NCI-H1694 (cell line): ENCODE measurements around the gene ARL4A.
"Not testable (repeated sequence)": the region's sequence is repeated elsewhere in the genome, so short reads cannot be mapped to it uniquely, and the experiment has no call there.

Source experiments
- DNase-seq: peaks from one replicate; lab custom pipeline; 2025; lab: John Stamatoyannopoulos, UW

Gene ARL4A

DNA sequence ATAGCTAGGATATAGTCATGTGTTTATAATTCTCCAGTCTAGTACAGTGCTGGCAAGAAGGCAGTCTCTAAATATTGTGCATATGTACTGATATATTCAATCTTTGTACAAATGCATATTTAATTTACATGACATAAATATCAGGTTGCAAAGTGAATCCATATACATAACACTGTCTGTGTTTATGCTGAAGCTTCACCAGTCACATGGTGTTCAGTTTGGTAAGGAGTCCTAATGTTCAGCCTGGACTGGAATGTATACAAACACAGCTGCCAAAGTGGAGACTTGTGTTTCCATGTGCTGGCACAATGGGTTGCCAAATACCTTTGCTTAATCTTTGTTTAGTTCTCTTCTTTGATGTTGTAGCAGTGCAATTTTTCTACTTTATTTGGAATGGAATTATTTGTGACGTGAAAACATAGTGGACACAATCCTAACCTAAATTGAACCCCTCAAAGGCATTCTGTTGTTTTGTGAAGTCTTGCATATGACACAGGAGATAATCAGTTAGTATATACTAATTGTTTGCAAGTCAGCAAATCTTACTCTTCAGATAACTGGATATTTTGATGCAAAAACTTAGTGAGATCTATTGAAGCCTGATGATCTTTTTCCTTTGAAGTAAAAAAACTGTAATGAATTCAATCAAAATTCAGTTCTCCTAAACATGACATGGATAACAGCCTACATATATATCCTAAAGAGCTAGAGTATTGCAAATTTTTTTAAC is 17.3 kb upstream of the ARL4A start:
- DNase-seq: no peak

DNA sequence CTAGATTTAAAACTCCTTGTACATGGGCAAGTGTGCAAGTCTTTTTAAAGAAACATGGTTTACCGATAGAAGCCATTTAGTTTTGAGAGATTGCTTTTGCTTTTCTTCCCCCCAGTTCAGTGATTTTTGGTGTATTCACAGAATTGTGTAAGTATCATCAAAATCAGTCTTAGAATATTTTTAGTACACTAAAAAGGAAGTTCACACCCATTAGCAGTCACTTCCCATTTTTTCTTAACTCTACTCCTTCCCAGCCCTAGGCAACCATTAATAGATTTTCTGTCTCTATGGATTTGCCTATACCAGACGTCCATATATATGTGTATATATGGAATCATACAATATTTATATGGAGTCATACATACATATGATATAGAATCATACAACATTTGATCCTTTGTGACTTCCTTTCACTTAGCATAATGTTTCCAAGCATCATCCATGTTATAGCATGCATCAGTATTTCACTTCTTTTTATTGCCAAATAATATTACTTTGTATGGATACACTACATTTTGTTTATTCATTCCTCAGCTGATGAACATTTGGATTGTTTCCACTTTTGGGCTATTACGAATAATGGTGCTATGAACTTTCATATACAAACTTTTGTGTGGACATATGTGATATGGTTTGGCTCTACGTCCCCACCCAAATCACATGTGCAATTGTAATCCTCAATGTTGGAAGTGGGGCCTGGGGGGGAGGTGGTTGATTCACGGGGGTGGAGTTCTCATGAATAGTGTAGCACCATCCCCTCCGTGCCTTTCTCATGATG is 16.5 kb upstream of the ARL4A start:
- DNase-seq: no peak

DNA sequence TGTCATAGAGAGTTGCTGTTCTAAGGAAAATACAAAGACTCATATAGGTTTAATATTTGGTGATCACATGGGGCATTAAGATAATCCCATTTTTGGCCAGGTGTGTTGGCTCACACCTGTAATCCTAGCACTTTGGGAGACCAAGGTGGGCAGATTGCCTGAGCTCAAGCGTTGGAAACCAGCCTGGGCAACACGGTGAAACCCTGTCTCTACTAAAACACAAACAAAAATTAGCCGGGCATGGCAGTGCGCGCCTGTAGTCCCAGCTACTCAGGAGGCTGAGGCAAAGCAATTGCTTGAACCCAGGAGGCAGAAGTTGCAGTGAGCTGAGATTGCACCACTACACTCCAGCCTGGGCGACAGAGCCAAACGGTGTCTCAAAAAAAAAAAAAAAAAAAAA is 14.0 kb upstream of the ARL4A start:
- not testable (repeated sequence) for DNase-seq

DNA sequence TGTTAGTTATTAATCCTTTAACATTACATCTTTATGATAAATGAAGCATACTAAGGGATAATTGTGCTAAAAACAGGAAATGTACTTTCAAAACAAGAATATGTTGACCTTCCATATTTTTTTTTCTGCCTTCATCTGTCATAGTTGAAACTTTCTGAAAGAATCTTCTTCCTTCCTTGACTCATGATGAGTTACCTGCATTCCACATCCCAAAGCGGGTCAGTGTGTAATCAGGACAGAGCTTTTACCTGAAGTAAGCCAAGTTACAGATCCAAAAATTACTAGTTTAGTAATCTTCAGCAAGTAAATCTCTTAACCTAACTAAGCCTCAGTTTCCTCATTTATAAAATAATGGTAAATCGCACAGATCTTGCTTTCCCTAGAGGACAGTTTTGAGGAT is 13.4 kb upstream of the ARL4A start:
- no peak for DNase-seq

DNA sequence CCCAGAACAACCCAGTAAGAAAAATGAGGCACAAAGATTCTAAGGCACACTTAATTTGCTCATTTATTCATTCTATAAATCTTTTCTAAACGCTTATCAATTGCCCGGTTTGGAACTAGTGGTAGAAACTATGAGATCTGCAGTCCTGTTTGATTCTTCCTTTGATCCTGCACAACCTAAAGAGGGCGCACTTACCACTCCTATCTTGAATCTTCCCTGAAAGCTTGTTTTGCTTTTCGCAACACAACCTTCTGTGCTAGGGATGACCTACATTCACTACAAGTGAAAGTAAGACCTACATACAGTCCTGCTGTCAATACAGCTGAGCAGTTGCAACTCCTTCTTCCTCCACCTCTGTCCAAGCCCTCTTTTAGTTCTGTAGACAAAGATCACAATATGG is 12.6 kb upstream of the ARL4A start:
- no peak for DNase-seq

DNA sequence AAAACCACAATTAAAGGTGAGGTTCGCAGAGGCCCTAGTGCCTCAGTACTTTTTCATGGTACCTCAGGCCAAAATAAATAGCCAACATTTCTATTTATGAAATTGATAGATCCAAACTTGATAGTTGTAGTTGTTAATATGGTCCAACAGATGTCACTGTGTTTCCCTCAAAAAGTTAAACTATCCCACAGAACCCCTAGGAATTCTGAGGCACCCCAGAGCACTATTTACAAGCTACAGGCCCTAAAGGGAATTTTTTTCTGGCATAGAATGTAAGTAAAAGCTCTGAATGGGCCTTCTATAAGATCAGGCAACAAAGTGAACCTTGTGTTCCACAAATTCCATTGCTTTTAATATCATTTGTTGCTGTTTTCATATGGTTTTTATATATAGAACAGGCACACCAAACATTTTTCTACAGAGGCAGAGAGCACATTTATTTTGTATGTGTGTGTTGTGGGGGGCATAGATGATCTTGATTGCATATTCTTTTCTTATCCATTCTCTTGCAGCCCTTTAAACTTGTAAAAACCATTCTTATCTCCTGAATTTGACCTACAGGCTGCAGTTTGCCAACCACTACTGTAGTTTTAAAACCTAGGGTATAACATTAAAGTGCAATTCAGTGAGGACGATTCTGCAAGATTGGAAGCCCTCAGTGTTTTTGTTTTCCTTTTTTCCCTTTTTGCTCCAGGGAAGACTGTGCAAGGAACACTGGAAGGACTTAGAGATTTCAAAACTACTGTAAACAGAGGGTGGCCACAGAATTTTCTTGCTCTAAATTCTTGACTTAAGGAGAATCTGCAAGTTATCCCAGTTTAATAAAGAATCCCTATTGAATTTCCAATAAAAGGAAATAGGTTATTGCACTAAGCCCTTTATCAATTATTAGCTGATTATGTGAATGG is 3.5 kb upstream of the ARL4A start:
- no peak for DNase-seq

DNA sequence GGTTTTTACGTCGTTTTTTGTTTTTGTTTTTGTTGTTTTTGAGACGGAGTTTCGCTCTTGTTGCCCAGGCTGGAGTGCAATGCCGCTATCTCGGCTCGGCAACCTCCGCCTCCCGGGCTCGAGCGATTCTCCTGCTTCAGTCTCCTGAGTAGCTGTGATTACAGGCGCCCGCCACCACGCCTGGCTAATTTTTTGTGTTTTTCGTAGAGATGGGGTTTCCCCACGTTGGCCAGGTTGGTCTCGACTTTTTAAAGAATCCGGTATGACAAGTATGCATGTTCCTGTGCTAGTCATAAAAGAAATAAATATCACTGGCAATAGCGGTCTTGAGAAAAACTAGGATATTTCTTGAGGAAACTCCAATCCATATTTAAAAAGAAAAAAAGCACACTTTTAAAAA is 2.7 kb upstream of the ARL4A start:
- no peak for DNase-seq

DNA sequence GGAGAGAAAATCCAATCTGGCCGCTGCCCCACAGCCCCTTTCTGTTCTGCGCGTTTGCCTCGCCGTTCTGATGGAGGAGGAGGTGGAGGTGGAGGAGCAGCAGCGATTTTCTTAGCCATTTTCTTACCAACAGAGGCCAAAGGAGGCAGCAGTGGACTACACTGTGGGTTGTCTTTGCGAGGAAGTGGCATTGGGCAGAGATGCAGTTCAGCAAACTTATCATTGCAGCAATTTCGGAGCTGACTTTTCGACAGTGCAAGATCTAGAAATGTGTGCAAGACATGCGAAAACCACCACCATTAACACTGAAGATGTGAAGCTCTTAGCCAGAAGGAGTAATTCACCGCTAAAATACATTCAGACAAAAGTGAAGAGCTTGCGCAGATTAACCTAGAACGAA is 1.9 kb upstream of the ARL4A start:
- no peak for DNase-seq

DNA sequence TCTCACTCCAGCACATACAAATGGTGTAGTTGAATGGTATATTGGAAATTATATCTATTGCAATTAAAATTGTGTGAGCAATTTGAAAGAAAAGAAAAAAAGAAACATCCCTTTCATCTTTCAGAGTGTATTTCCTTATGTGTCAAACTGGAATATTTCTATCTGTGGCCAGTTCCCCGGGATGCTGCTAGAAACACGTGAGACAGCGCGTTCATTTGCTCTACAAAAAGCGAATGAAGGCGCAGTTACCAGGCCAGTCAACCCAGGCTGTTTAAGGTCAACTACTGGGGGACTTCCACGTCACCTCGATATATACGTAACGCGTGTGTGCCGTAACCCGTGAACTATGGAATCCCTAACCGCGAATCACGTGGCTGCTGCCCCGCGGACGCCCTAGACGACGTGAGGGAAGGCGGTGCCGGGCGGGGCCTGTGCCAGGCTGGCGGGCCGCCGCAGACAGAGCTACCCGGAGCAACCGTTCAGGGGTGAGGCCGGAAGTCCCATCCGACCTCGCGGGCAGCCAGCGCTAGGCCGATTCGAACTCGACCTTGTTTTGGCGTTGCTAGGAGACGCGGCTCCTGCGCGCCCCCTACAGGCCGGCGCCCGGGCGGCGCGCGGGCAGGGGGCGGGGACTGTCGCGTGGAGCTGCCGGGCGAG is 1.1 kb upstream of the ARL4A start:
- DNase-seq: peak; percentile 31

DNA sequence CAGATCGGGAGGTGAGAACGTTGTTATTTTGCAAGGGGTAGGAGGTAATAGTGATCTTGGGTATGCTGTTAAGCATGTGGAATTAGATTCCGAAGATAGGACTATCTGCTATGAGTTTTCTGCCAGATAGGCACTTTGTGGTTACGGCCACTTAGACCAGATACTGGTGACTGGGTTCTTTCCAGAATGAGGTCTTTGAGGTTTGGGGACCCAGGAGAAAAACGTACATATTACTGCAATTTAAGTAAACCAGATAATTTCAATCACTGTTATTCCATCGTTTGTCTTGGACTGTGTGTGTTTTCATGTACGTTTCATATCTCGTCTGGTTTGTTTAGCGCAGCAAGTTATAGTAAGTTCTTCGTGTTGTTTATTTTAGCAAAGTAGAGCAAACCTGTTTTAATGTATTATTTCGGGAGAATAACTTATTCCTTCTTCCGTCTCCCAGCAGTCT is 312 bp downstream of the ARL4A start:
- DNase-seq: no peak

DNA sequence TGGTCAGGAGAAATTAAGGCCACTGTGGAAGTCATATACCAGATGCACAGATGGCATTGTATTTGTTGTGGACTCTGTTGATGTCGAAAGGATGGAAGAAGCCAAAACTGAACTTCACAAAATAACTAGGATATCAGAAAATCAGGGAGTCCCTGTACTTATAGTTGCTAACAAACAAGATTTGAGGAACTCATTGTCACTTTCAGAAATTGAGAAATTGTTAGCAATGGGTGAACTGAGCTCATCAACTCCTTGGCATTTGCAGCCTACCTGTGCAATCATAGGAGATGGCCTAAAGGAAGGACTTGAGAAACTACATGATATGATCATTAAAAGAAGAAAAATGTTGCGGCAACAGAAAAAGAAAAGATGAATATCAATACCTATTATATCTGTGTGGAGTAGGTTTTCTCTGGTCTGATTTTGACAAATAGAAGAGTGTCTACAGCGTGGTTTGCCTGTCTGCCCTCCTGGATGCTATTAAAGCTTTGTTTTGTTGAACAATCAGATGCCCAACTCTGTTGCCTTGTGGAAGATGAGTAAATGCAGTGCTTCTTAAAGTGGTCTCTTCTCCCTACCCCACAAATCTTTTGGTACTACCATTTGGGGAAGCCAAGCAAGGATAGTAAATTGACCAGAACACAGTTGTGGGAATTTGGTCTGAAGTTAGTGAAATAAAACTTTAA is 1.2 kb downstream of the ARL4A start:
- DNase-seq: not testable (repeated sequence)

DNA sequence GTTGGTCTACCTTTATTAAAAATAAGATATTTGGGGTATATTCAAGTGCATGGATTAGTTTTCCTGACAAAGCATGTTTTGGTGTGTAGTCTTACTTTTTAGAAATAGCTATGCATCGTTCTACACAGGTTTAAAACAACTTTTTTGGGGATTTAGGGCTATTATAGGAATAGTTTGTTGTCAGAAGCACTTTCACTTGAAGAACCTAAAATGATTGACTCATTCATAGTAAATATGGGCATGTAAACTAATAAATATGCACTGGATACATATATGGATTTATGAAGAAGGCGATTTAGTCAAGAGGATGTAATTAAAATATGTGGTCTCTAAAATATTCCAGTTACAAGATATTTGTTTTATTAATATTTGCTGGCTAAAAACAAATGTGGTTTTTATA is 2.0 kb downstream of the ARL4A start:
- no peak for DNase-seq

DNA sequence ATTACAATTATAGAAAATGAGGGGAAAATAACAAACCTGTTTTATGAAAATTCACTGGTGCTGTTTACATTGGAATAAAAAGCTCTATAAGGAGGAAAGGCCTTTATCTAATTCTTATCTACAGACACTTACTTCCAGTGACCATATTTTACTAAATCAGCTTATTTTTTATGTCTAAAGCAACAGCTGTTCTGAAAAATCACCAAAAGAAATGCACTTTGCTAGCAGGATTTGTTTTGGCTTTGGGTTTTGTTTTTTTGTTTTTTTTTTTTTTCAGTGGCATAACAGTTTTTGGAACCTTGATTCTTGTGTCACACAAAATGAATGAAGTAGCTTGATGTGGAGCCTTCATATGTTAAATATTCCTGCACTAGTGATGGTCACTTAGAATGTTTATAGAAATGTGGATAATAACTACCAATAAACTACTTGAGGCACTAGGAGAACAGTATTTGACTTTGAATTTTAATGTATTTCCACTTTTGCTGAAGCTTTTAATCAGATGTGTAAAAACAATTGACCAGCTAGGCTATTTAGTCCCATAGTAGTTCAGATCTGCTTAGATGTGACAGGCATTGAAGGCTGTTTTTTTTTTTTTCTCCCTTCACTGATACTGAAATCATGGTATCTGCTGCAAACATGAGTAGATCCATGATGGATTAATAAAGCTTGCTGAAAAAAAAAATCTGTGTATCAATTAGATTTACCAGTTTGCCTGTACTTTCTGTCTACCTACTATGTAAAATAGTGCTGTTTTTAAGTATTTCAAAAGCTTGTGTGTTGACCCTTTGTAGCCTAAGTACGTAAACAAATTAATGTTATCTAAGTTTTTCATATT is 2.8 kb downstream of the ARL4A start:
- no peak for DNase-seq

DNA sequence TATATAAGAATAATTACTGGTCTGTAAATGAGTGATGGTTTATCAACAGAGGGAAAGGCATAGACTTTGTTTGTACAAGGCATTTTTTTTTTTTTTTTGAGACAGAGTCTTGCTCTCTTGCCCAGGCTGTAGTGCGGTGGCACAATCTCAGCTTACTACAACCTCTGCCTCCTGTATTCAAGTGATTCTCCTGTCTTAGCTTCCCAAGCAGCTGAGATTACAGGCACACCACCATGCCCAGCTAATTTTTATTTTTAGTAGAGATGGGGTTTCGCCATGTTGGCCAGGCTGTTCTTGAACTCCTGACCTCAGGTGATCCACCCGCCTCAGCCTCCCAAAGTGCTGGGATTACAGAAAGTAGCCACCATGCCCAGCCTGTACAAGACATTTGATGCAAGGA is 4.0 kb downstream of the ARL4A start:
- not testable (repeated sequence) for DNase-seq

DNA sequence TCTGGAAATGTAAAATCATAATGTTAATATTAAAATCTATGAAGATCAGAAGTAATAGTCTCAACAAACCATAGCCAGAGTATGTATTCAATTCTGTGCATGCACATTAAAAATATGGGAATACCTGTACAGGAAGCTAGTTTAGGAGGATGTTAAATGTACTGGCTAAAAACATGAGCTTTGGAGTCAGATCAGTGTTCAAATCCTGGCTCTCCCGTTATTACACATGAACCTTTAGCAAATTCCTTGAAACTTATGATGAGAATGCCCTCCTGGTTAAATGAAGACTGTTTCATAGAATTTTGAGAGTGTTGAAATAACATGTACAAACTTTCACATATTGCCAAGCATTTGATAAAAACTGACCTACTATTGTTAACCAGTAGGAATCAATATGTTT is 4.6 kb downstream of the ARL4A start:
- DNase-seq: no peak

DNA sequence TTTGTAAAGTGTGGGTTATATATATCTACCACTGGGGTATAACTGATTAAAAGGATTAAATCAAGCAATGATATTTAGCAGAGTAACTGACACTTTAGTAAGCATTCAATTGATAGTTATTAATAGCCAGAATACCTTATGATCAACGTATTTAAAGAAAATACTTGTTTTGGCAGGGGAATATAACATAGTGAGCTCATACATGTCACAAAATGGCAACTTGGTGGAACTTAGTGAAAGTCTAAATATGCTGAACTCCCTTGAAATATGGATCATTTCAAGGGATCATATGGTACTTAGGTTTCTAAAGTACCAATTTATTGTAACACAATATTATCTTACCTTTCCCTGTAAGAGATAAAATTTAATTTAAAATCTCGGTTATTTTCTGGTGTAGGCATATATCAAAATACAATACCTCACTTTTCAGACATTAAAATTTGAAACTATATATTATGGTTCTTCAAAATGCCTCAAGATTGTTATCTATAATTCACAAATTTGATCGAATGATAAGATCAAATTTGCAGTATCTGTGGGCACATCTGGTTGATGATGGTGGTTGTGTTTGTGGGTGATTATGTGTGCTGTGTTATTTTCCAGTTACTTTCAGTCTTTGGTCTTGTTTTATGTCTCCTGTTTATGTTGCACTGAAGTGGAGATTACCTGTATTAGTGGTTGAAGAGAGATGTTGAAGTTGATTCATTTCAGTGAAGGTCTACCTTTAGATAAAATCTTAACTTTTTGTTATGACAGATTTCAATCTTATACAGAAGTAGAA is 5.2 kb downstream of the ARL4A start:
- no peak for DNase-seq

DNA sequence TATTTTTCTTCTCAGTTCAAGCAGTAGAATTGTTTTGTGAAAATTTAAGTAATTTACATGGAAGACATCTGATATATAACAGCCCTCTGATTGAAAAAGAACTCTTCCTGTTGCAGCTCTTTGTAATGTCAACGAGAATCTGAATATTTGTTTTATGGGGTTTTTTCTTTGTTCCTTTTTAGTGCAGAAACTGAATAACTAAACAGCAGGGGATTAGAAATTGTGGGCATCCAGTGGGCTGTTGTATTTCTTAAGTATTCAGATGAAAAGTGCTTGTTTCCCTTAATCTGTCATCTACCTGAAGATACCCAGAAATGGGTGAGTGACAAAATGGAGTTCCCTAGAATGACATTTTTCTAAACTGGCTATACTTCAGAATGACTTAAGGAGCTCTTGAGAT is 7.4 kb downstream of the ARL4A start:
- no peak for DNase-seq

DNA sequence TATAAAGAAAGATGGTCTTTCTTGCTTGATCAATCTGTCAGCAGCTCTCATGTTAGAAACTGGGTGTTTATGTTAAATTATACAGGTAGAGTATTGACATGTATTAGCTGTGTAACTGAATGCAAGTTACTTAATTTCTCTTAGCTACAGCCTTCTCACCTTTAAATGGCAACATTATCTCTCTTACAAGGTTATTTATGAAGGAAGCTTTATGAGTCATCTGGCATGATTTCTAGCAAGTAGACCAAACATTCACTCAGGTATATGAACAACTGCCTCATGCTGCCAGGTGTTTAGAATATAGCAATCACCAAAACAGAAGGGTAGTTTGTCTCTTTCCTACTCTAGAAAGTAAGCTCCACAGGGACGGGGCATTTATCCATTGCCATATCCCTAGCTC is 8.5 kb downstream of the ARL4A start:
- no peak for DNase-seq

DNA sequence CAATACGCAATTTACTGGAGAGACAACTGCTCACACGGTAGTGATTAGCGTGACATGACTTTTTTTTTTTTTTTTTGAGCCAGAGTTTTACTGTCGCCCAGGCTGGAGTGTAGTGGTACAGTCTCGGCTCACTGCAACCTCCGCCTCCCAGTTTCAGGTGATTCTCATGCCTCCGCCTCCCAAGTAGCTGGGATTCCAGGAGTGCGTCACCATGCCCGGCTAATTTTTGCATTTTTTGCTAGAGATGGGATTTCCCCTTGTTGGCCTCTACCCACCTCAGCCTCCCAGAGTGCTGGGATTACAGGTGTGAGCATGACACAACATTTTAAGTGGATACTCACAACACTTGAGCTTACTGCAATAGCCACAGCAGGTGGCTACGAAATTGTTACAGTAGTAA is 11.9 kb downstream of the ARL4A start:
- DNase-seq: no peak

DNA sequence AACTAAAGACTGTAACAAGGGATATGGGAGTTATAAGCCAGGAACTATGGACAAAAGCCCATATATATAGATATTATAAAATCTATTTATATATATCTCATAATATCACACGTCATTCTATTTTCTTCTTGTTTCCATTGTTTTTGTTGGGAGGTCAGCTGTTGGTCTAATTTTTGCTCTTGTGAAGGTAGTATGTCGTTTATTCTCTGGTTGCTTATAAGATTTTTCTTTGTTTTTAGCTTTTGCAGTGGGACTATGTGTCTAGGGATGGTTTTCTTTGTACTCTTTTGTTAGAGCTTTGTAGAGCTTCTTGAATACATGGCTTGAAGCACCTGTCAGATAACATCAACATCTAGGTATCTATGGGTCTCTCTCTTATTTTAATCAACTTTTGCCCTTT is 14.0 kb downstream of the ARL4A start:
- no peak for DNase-seq
